GM20000 (cell line): ENCODE results near the gene DPCD.

Experiments used
- DNase-seq: peaks from one replicate; pipeline ENCODE4 v3.0.0; 2012; ENCODE audit warnings: low spot score
- TF ChIP-seq, protein P1 (sequence below): IDR thresholded peaks from 2 replicates; pipeline ENCODE4 v1.5.1; 2012; ENCODE audit warnings: mild to moderate bottlenecking, control low read depth; ENCODE audit errors: extremely low read depth, missing control alignments

Gene DPCD

DNA sequence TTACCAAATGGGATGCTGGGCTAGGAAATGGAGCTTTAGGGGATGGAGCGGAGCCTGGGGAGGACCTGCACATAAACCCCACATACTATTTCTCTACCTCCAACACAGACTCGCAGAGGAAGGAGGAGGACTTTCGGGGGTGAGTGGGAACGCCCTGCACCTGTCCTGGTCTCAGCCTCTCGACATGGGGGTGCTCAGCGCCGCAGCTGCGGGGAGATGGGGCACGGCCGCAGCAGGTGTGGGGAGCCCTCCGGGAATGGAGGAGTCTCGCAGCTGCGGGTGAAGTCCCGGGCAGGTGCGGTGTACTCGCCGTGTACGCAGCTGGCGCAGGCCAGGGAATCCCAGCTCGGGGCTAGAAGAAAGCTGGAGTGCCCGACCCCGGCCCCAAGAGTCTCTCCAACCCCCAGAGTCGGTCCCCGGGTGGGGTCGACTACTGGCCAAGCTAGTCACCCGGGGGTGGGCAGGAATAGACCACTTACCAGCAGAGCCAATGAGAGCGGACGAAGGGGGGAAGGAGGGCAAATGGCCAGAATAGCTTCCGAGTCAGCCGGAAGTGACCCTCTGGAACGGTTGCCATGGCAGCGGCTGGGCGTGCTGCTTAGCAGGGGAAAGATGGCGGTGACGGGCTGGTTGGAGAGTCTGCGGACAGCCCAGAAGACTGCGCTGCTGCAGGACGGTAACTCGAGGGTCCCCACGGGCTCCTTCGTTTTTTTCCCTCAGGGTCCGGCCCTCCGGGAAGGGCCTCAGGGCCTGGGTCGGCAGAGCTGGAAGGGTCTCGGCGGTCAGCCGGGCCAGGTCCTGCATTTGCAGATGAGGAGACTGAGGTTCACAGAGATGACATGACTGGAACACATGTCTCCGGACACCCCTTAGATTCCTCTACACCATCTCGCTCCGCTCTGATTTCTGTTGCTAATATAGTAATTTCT is at the start of gene DPCD, which contains the start of gene POLL:
DPCD (plus strand) TSS at position 597 of the 929 bp plus-strand sequence; CDS start at position 613, 16 bp downstream.
POLL (minus strand) TSS at position 533 of the 929 bp plus-strand sequence. CDS start 897 bp downstream, outside the sequence.
- DNase-seq, result peak; percentile 96
- TF ChIP-seq, protein P1, sequence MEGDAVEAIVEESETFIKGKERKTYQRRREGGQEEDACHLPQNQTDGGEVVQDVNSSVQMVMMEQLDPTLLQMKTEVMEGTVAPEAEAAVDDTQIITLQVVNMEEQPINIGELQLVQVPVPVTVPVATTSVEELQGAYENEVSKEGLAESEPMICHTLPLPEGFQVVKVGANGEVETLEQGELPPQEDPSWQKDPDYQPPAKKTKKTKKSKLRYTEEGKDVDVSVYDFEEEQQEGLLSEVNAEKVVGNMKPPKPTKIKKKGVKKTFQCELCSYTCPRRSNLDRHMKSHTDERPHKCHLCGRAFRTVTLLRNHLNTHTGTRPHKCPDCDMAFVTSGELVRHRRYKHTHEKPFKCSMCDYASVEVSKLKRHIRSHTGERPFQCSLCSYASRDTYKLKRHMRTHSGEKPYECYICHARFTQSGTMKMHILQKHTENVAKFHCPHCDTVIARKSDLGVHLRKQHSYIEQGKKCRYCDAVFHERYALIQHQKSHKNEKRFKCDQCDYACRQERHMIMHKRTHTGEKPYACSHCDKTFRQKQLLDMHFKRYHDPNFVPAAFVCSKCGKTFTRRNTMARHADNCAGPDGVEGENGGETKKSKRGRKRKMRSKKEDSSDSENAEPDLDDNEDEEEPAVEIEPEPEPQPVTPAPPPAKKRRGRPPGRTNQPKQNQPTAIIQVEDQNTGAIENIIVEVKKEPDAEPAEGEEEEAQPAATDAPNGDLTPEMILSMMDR, result no peak

DNA sequence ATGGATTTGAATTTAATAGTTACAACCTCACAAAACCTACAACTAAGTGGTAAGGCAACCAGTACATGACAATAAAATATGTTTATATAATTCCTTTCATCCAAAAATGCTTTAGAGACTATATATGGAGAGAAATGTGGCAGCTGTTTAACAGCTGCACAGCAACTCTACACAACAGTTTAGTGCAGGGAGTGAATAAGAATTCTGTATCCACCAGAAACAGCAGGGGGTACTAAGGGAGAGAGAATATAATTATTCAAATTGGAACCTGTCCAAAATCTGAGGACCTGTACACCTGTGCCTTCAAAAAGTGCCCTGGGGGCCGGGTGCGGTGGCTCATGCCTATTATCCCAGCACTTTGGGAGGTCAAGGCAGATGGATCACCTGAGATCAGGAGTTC is 49.7 kb upstream of the DPCD start:
- DNase-seq, result no peak
- TF ChIP-seq, protein P1, result no peak

DNA sequence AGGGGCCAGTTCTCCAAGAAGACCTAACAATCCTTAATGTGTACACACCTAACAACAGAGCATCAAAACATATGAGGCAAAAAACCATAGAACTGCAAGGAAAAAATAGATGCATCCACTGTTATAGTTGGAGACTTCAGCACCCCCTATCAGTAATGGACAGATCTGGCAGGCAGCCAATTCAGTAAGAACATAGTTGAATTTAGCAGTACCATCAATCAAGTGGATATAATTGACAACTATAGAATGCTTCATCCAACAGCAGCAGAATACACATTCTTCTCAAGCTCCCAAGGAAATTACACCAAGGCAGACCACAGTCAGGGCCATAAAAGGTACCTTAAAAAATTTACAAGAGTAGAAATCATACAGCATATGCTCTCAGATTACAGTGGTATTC is 42.2 kb upstream of the DPCD start:
- TF ChIP-seq, protein P1, result no peak
- DNase-seq, result no peak

DNA sequence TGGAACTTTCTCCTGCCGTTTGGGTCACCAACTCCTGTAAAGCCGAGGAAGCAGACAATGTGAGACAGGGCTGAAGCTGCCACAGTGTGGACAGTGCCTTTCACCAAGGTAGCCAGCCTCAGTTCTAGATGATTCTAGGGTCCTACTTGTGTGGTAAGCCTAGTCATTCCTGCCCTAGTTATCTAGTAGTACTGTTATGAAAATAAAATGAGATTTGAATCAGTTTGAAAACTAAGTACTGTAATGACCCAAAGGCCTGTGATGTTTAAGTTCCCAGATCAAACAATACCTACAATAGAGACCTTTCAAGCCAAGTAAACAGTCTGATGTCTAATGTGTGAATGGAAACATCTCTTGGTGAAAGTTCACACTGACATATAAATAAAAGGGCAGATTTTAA is 37.2 kb upstream of the DPCD start:
- TF ChIP-seq, protein P1, result no peak
- no peak for DNase-seq

DNA sequence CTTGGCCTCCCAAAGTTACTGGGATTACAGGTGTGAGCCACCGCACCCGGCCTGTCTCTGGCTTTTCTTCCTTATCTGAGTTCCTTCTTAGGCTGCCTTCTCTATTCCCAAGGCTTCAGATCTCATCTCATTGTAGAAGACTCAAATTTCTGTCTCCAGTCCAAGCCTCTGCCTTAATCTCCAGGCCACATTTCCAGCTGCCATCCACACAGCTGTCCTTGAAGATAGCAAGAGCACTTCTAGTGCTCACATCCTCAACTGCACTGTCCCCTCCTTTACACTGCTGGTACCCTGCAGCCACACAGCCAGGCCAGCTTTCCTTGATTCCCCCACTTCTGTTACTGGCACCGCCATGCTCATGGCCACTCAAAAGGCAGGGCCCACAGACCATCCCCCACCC is 35.7 kb upstream of the DPCD start:
- DNase-seq, result no peak
- TF ChIP-seq, protein P1, result no peak

DNA sequence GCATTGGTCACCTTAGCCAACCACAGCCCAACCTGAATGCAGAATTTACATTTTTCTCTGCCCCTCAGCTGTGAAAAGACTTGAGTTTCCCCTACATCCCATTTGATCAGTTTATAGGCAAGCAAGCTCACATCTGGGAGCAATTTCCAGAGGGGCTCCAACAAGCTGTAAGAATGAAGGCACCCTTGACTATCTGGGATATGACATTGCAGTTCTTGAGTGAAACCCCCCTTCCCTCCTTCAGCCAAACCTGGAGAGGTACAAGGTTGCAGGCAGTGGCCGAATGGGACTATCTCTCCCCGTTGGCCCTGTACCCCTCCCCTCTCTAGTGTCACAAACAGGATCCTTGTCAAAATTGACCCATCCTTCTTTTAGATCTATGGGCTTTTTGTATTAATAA is 30.6 kb upstream of the DPCD start:
- TF ChIP-seq, protein P1, result no peak

DNA sequence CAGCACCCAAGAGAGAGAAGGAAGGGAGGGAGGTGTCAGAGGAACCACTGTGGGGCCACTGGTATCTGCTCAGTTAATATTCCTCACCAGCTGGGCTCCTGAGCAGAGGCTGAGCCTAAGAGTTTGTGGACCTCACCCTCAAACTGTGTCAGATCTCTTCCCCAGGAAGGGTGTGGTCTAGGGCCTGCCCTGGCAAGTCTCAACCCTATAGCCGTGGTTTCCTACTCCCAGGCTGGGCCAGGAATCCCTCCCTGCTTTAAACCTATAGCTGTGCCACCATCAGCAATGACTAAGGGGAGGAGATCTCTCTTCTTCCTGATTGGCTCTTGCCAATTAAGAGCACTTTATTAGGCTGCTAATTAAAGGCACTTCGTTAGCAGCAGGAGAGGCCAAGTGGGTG is 29.9 kb upstream of the DPCD start:
- no peak for DNase-seq
- TF ChIP-seq, protein P1, result no peak

More for the DNA sequence above, 30.6 kb upstream of the DPCD start:
- DNase-seq, result no peak
